ENCODE data around the gene IFITM10.
"Not testable (repeated sequence)": the region's sequence is repeated elsewhere in the genome, so short reads cannot be mapped to it uniquely, and the experiment has no call there.

IFITM10 gene

GRCh38 chr11:1771273-1771672 is 20.9 kb upstream of the IFITM10 start:
- H3K9me3 Mint-ChIP-seq = peaks cover 9% of the 10 kb centered on the region
- H3K27ac Mint-ChIP-seq = no peak overlapping the region
- H3K36me3 Mint-ChIP-seq (ENCODE audit: low read depth) = no peaks in the 10 kb centered on the region
- no peak overlapping the region for H3K4me3 Mint-ChIP-seq
- no peak for TF ChIP-seq CTCF (IDR thresholded peaks at IDR 0.05; ENCODE audit: unreplicated experiment in 3 of 3)
- H3K27me3 Mint-ChIP-seq (ENCODE audit: low read depth) = peaks cover 16% of the 10 kb centered on the region
- H3K4me1 Mint-ChIP-seq = peaks cover 8% of the 10 kb centered on the region

GRCh38 chr11:1770528-1770927 is 20.1 kb upstream of the IFITM10 start:
- H3K4me1 Mint-ChIP-seq = peaks cover 8% of the 10 kb centered on the region
- H3K27me3 Mint-ChIP-seq (ENCODE audit: low read depth) = peaks cover 16% of the 10 kb centered on the region
- no peaks in the 10 kb centered on the region for H3K36me3 Mint-ChIP-seq (ENCODE audit: low read depth)
- no peak for TF ChIP-seq CTCF (IDR thresholded peaks at IDR 0.05; ENCODE audit: unreplicated experiment in 3 of 3)
- H3K27ac Mint-ChIP-seq = no peak overlapping the region
- no peak overlapping the region for H3K4me3 Mint-ChIP-seq
- H3K9me3 Mint-ChIP-seq = peaks cover 9% of the 10 kb centered on the region

GRCh38 chr11:1770061-1770460 is 19.7 kb upstream of the IFITM10 start:
- Mint-ChIP-seq H3K4me1 (peaks cover 8% of the 10 kb centered on the region), H3K36me3 (ENCODE audit: low read depth) (no peaks in the 10 kb centered on the region), H3K27ac (no peak overlapping the region), H3K27me3 (ENCODE audit: low read depth) (peaks cover 16% of the 10 kb centered on the region), H3K9me3 (peaks cover 9% of the 10 kb centered on the region), H3K4me3 (no peak overlapping the region)
- TF ChIP-seq CTCF (IDR thresholded peaks at IDR 0.05; ENCODE audit: unreplicated experiment in 3 of 3) = no peak

GRCh38 chr11:1769304-1769936 is 19.0 kb upstream of the IFITM10 start:
- H3K27ac Mint-ChIP-seq; H3K4me3 Mint-ChIP-seq; H3K9me3 Mint-ChIP-seq; H3K36me3 Mint-ChIP-seq (ENCODE audit: low read depth); H3K4me1 Mint-ChIP-seq: not testable (repeated sequence)
- peaks cover 16% of the 10 kb centered on the region for H3K27me3 Mint-ChIP-seq (ENCODE audit: low read depth)

- H3K9me3 Mint-ChIP-seq = peaks cover 4% of the 10 kb centered on the region
- no peaks in the 10 kb centered on the region for H3K36me3 Mint-ChIP-seq (ENCODE audit: low read depth)
- TF ChIP-seq CTCF (IDR thresholded peaks at IDR 0.05; ENCODE audit: unreplicated experiment in 3 of 3) = no peak
- peaks cover 16% of the 10 kb centered on the region for H3K27me3 Mint-ChIP-seq (ENCODE audit: low read depth)
- peaks cover 13% of the 10 kb centered on the region for H3K4me1 Mint-ChIP-seq
- H3K27ac Mint-ChIP-seq = no peak overlapping the region
- no peak overlapping the region for H3K4me3 Mint-ChIP-seq
Observed at GRCh38 chr11:1768141-1768469, 17.7 kb upstream of the IFITM10 start.

- H3K36me3 Mint-ChIP-seq (ENCODE audit: low read depth) = no peaks in the 10 kb centered on the region
- no peak overlapping the region for H3K27ac Mint-ChIP-seq
- H3K4me3 Mint-ChIP-seq = no peak overlapping the region
- no peak for TF ChIP-seq CTCF (IDR thresholded peaks at IDR 0.05; ENCODE audit: unreplicated experiment in 3 of 3)
- H3K27me3 Mint-ChIP-seq (ENCODE audit: low read depth) = peaks cover 16% of the 10 kb centered on the region
- H3K9me3 Mint-ChIP-seq = peaks cover 4% of the 10 kb centered on the region
- peaks cover 13% of the 10 kb centered on the region for H3K4me1 Mint-ChIP-seq
Observed at GRCh38 chr11:1767399-1768140, 17.2 kb upstream of the IFITM10 start.
